WI38 (cell line): ENCODE results near the gene PHC1.
"Not testable (repeated sequence)": the region's sequence is repeated elsewhere in the genome, so short reads cannot be mapped to it uniquely, and the experiment has no call there.

ENCODE experiments used
- H3K4me3 ChIP-seq: 2 replicates; pipeline ENCODE4 v1.5.1; 2011; ENCODE audit warnings: low read depth, mild to moderate bottlenecking, control low read depth, low read length
- TF ChIP-seq, protein P1 (sequence below): IDR thresholded peaks from 2 replicates; pipeline ENCODE4 v1.5.1; 2012; ENCODE audit warnings: low read depth, mild to moderate bottlenecking, control low read depth, low read length

PHC1 gene

DNA sequence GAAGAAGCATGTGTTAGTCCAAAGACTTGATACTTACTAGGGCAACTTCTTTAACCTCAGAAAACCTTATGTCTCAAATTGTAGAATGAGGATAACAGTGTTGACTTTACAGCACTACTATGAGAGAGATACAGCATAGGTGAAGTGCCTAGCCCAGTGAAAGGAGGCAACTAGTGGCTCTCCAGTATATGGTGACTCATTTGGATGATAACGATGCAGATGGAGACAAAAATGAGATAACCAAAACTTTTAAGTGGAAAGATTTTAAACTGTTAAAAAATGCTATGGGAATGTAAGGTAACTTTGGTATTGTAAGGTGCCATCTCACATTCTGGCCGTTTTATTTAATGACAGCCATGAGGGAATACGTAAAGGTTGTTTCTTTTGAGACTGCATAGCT lies 2.7 kb downstream of the PHC1 start:
- TF ChIP-seq, protein P1, sequence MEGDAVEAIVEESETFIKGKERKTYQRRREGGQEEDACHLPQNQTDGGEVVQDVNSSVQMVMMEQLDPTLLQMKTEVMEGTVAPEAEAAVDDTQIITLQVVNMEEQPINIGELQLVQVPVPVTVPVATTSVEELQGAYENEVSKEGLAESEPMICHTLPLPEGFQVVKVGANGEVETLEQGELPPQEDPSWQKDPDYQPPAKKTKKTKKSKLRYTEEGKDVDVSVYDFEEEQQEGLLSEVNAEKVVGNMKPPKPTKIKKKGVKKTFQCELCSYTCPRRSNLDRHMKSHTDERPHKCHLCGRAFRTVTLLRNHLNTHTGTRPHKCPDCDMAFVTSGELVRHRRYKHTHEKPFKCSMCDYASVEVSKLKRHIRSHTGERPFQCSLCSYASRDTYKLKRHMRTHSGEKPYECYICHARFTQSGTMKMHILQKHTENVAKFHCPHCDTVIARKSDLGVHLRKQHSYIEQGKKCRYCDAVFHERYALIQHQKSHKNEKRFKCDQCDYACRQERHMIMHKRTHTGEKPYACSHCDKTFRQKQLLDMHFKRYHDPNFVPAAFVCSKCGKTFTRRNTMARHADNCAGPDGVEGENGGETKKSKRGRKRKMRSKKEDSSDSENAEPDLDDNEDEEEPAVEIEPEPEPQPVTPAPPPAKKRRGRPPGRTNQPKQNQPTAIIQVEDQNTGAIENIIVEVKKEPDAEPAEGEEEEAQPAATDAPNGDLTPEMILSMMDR: no peak
- H3K4me3 ChIP-seq: no peak overlapping the region

DNA sequence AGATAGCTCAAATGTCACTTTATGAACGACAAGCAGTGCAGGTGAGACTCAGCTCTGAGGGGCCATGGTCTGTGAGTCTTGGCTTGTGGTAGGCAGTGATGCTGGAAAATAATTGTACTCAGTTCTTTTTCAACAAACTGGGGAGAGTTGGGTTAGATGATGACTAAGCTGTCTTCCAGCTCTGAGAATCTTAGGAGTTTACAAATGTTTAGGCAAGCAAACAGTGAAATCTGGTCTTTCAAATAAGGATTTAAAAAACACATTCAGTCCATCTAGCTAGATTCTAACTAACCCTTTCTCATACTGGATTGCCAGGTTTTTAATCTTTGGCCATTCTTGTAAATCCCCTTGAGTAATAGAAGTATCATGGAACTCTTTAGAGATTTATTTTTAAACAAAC lies 3.4 kb downstream of the PHC1 start:
- no peak overlapping the region for H3K4me3 ChIP-seq
- TF ChIP-seq, protein P1: no peak

DNA sequence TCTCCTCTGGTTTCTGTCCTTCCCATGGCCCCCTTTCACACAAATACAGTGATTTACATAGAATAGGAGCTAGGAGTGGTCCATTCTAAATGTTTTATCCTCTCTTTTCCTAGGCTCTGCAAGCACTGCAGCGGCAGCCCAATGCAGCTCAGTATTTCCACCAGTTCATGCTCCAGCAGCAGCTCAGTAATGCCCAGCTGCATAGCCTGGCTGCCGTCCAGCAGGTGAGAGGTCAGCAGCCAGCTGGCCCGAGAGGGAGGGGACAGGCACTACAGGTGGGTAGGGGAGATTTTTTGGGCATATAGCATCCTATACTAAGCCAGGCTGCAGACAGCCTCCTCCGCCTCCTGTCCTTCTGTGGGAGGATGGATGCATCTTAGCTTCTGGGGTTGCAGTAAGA lies 5.3 kb downstream of the PHC1 start:
- H3K4me3 ChIP-seq: not testable (repeated sequence)

DNA sequence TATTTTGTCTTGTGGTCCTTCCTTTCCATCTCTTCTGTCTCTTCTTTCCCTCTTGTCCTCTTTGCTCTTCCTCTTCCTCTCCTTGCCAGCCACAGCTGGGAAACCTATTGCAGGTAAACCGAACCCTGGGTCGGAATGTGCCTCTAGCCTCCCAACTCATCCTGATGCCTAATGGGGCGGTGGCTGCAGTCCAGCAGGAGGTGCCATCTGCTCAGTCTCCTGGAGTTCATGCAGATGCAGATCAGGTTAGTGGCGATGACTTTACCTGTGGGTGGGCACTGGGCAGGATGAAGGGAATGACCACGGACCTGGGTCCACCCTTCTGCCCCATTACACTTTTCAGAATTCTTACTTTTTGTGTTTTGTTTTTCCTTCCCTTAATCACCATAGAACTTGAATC lies 8.2 kb downstream of the PHC1 start:
- TF ChIP-seq, protein P1: no peak
- H3K4me3 ChIP-seq: no peak overlapping the region

DNA sequence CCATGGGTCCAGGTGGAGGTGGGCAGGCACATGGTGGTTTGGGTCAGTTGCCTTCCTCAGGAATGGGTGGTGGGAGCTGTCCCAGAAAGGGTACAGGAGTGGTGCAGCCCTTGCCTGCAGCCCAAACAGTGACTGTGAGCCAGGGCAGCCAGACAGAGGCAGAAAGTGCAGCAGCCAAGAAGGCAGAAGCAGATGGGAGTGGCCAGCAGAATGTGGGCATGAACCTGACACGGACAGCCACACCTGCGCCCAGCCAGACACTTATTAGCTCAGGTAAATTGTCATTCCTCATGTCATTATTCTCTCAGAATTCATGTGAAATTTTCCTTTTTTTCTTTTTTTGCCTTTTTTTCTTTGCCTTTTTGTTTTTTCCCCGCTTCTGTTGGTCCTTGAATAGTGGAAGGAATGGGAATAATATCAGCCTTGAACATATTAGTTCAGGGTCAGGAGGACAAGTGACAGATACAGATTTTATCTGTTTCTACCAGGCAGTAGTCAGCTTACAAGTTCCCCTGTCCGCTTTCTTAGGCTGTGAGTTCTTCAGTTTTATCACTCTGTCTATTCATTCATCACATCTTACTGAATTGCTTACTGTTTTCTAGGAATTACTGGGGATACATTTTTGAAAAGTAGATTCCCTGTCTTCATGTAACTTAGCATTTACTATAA lies 16.5 kb downstream of the PHC1 start:
- H3K4me3 ChIP-seq: not testable (repeated sequence)

DNA sequence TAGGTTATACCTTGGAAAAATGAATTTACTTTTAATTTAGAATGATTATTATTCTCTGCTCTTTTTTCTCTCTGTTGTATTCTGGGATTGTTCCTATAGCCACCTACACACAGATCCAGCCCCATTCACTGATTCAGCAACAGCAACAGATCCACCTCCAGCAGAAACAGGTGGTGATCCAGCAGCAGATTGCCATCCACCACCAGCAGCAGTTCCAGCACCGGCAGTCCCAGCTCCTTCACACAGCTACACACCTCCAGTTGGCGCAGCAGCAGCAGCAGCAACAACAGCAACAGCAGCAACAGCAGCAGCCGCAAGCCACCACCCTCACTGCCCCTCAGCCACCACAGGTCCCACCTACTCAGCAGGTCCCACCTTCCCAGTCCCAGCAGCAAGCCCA lies 18.2 kb downstream of the PHC1 start:
- not testable (repeated sequence) for H3K4me3 ChIP-seq

DNA sequence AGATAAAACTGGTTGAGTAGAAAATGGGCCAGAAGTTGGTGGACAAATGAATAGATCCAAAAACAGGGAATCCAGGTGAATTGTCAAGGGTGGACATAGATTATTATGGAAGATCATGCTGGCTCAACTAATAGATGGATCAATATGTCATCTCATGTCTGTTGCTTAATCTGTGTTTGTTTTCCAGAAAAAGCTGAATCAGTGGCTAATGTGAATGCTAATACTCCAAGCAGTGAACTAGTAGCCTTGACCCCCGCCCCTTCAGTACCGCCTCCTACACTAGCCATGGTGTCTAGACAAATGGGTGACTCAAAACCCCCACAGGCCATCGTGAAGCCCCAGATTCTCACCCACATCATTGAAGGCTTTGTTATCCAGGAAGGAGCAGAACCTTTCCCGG lies 19.8 kb downstream of the PHC1 start:
- not testable (repeated sequence) for H3K4me3 ChIP-seq

DNA sequence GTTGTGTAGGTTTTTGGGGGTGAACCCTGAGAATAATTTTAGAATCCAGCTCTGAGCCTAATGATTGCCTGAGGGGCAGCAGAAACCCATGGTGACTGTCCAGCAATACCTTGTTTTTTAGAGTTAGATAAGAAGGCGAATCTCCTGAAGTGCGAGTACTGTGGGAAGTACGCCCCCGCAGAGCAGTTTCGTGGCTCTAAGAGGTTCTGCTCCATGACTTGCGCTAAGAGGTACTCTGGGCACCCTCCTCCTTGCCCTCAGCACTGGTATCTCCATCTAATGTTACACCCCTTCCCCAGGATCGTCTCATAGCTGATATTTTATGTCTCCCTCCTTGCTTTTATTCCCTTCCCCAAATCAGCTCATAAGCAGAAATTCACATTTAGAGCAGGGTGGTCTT lies 22.4 kb downstream of the PHC1 start:
- TF ChIP-seq, protein P1: no peak
- no peak overlapping the region for H3K4me3 ChIP-seq

DNA sequence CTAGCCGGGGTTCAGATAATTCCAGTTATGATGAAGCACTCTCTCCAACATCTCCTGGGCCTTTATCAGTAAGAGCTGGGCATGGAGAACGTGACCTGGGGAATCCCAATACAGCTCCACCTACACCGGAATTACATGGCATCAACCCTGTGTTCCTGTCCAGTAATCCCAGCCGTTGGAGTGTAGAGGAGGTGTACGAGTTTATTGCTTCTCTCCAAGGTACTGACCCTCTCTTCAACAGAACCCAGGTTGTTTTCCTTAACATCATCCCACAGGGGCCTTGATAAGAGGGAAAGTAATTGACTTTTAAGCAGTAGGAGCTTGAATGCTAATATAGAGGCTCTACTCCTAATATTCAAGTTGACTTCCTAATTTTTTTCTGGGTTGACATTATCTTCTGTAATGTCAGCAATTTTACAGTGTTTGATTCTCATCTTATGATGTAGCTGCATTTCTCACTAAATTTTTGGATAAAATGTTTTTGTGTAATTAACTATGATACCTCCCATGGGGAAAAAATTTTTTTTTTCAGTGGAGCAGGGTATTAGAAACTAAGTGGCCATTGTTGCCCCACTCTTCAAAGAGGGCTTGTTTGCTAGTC lies 23.6 kb downstream of the PHC1 start:
- H3K4me3 ChIP-seq: not testable (repeated sequence)

DNA sequence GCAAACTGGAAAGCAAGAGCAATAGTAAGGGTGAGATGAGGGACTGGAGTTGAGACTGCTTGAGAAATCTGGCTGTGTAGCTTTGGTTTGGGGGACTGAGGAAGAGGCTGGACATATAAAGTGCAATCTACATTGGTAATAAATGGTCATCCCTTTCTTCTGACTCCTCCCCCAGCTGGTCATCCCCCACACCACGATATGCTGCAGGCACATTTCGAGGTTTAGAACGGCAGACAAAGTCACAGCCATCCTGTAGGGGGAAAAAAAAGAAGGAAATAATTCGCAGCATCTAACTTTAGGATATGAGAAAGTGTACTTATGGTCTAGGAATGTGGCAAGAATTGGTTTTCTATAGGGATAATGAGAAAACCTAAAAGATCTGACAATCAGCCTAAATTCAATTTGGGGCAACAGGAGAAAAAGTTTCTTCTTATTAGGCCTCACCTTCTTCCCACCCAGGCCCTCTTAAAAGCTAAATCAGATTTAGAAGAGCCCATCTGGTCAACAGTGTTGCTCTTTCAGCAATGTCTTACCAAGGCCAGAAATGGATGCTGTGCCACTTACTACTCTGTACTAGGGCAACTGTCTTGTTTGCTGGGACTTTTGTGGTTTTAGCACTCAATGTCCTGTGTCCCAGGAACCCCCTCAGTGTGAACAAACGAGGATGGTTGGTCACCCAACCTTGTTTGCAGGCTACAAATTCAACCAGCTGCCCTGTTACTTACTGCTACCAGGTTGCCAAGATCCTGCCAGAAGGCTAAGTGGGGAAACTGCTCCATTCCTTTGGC lies 27.6 kb downstream of the PHC1 start:
- TF ChIP-seq, protein P1: no peak
- no peak overlapping the region for H3K4me3 ChIP-seq
